Umbilical cord (tissue), 1 donor: Measurements from ENCODE around the gene PPP6C. TPM values are rescaled to one million over a fixed set of nuclear protein-coding genes. Genes with fewer than 3 reads are reported as not detected.

Source experiments
- total RNA-seq: library from RNA; depleted of rRNA; stranded (reverse); fragments of >200 nt; gene quantifications from one replicate; pipeline ENCODE4 v1.2.3, GENCODE V29; 2014; ENCODE audit warnings: low replicate concordance; ENCODE audit not compliant: insufficient read depth

Gene PPP6C
- total RNA-seq, 1 donor from 2014 or later = 8.9 TPM

Other genes with a start within 250 kb of the PPP6C start
- gene GOLGA1, start 248.7 kb downstream of the PPP6C start, total RNA-seq = 12.3 TPM
- gene SCAI, start 46.3 kb downstream of the PPP6C start, total RNA-seq = 42.6 TPM
- gene RABEPK, start 10.7 kb upstream of the PPP6C start, total RNA-seq = 21.2 TPM
- gene HSPA5, start 51.5 kb upstream of the PPP6C start, total RNA-seq = 69.3 TPM
- gene GAPVD1, start 72.0 kb upstream of the PPP6C start, total RNA-seq = 62.8 TPM